Lower leg skin (tissue), 3 donors: ENCODE results near the gene COL19A1.

Experiments
- POLR2A ChIP-seq, 2 donors: fragments of 450-650 bp; IDR thresholded peaks; one replicate each; pipeline ENCODE4 v1.6.1; 2016 to 2017; ENCODE audit warnings: antibody characterized with exemption in 2 of 2, mild to moderate bottlenecking in 1 of 2, moderate library complexity in 1 of 2
- TF ChIP-seq, protein P1 (sequence below), 3 donors: fragments of 450-650 bp; IDR thresholded peaks; one replicate each; pipeline ENCODE4 v1.5.1; 2016; ENCODE audit warnings: antibody characterized with exemption in 3 of 3, mild to moderate bottlenecking in 3 of 3, moderate library complexity in 2 of 3

DNA sequence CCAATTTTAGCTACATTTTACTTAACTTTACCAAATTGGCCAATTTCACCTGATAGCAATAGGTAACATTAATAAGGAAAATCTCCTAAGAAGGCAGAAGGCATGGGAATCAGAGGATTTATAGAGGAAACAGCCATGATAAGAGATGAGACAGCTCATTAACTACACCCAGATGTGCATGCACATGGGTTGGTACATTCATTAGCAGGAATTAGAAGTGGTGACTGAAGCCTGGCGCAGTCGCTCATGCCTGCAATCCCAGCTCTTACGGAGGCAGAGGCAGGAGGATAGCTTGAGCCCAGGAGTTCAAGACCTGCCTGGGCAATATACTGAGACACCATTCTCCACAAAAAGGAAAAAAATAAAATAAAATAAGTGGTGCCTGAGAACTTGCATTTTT lies 263.0 kb downstream of the COL19A1 start:
- TF ChIP-seq, protein P1, sequence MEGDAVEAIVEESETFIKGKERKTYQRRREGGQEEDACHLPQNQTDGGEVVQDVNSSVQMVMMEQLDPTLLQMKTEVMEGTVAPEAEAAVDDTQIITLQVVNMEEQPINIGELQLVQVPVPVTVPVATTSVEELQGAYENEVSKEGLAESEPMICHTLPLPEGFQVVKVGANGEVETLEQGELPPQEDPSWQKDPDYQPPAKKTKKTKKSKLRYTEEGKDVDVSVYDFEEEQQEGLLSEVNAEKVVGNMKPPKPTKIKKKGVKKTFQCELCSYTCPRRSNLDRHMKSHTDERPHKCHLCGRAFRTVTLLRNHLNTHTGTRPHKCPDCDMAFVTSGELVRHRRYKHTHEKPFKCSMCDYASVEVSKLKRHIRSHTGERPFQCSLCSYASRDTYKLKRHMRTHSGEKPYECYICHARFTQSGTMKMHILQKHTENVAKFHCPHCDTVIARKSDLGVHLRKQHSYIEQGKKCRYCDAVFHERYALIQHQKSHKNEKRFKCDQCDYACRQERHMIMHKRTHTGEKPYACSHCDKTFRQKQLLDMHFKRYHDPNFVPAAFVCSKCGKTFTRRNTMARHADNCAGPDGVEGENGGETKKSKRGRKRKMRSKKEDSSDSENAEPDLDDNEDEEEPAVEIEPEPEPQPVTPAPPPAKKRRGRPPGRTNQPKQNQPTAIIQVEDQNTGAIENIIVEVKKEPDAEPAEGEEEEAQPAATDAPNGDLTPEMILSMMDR (IDR thresholded peaks at IDR 0.05), result no peak
- no peak for TF ChIP-seq POLR2A (IDR thresholded peaks at IDR 0.05)
